H7 (cell line): ENCODE results near the gene CD300LF. TPM values are rescaled to one million over a fixed set of nuclear protein-coding genes. Genes with fewer than 3 reads are reported as not detected.

Source experiments
- DNase-seq: peaks from one replicate; pipeline ENCODE4 v3.0.0; 2012
- H3K27me3 ChIP-seq: 2 replicates; pipeline ENCODE4 v1.6.0; 2011; ENCODE audit warnings: mild to moderate bottlenecking, low read length; ENCODE audit not compliant: control insufficient read depth, insufficient read depth
- H3K36me3 ChIP-seq: replicated peaks from 2 replicates; pipeline ENCODE4 v1.5.1; 2011; ENCODE audit warnings: low read length; ENCODE audit not compliant: control insufficient read depth, insufficient read depth
- H3K4me3 ChIP-seq: 2 replicates; pipeline ENCODE4 v1.5.1; 2011; ENCODE audit warnings: low read depth, mild to moderate bottlenecking, control low read depth, low read length, moderate library complexity; ENCODE audit not compliant: insufficient read depth
- total RNA-seq: library from RNA; depleted of rRNA; stranded (reverse); fragments of >200 nt; shearing (Covaris generic); gene quantifications from 2 replicates; pipeline ENCODE4 v1.2.3, GENCODE V29; 2014

The CD300LF gene
- total RNA-seq, 1 experiment from 2014 or later = not detected

- peaks cover 2% of the 10 kb centered on the region for H3K27me3 ChIP-seq
- no peak overlapping the region for H3K4me3 ChIP-seq
- H3K36me3 ChIP-seq = no peaks in the 10 kb centered on the region
- DNase-seq = no peak
These were observed 34.9 kb downstream of the CD300LF start for GRCh38 chr17:74677558-74678466.

- DNase-seq = peak; percentile 94
- peaks cover 40% of the 10 kb centered on the region for H3K27me3 ChIP-seq
These were observed 41.5 kb downstream of the CD300LF start for GRCh38 chr17:74671031-74671771.

GRCh38 chr17:74670329-74670728, 42.4 kb downstream of the CD300LF start:
- Histone ChIP-seq H3K4me3 (no peak overlapping the region), H3K27me3 (peaks cover 40% of the 10 kb centered on the region), H3K36me3 (no peaks in the 10 kb centered on the region)
- no peak for DNase-seq

More at GRCh38 chr17:74671031-74671771, 41.5 kb downstream of the CD300LF start:
- Histone ChIP-seq H3K36me3 (no peaks in the 10 kb centered on the region), H3K4me3 (no peak overlapping the region)

- no peak overlapping the region for H3K4me3 ChIP-seq
- DNase-seq = no peak
- peaks cover 8% of the 10 kb centered on the region for H3K27me3 ChIP-seq
- no peaks in the 10 kb centered on the region for H3K36me3 ChIP-seq
These were observed 49.2 kb downstream of the CD300LF start for GRCh38 chr17:74663561-74663960.

- DNase-seq = no peak
- peaks cover under 1% of the 10 kb centered on the region; the same call in 1 of the 2 replicates for H3K27me3 ChIP-seq
- no peak overlapping the region for H3K4me3 ChIP-seq
- no peaks in the 10 kb centered on the region for H3K36me3 ChIP-seq
These were observed 52.8 kb downstream of the CD300LF start for GRCh38 chr17:74659889-74660288.

- H3K36me3 ChIP-seq = no peaks in the 10 kb centered on the region
- H3K27me3 ChIP-seq = no peaks in the 10 kb centered on the region; the same call in 1 of the 2 replicates
These were observed 54.1 kb downstream of the CD300LF start for GRCh38 chr17:74658620-74659019.

GRCh38 chr17:74654742-74655141, 58.0 kb downstream of the CD300LF start:
- peaks cover 4% of the 10 kb centered on the region; the same call in 1 of the 2 replicates for H3K27me3 ChIP-seq
- no peak for DNase-seq
- H3K36me3 ChIP-seq = no peaks in the 10 kb centered on the region
- no peak overlapping the region for H3K4me3 ChIP-seq

More at GRCh38 chr17:74658620-74659019, 54.1 kb downstream of the CD300LF start:
- no peak for DNase-seq
- no peak overlapping the region for H3K4me3 ChIP-seq

- Histone ChIP-seq H3K27me3 (peaks cover 4% of the 10 kb centered on the region; the same call in 1 of the 2 replicates), H3K36me3 (no peaks in the 10 kb centered on the region), H3K4me3 (no peak overlapping the region)
- DNase-seq = no peak
These were observed 60.7 kb downstream of the CD300LF start for GRCh38 chr17:74652020-74652419.

- DNase-seq = no peak
- H3K27me3 ChIP-seq = peaks cover 4% of the 10 kb centered on the region; the same call in 1 of the 2 replicates
- no peaks in the 10 kb centered on the region for H3K36me3 ChIP-seq
- H3K4me3 ChIP-seq = no peak overlapping the region
These were observed 62.8 kb downstream of the CD300LF start for GRCh38 chr17:74649909-74650308.

GRCh38 chr17:74647871-74648672, 64.7 kb downstream of the CD300LF start:
- H3K36me3 ChIP-seq = no peaks in the 10 kb centered on the region
- H3K4me3 ChIP-seq = no peak overlapping the region
- DNase-seq = no peak
- peaks cover 3% of the 10 kb centered on the region; the same call in 1 of the 2 replicates for H3K27me3 ChIP-seq

GRCh38 chr17:74646231-74646630, 66.5 kb downstream of the CD300LF start:
- H3K36me3 ChIP-seq = no peaks in the 10 kb centered on the region
- DNase-seq = peak; percentile 62
- H3K27me3 ChIP-seq = no peaks in the 10 kb centered on the region
- H3K4me3 ChIP-seq = no peak overlapping the region

GRCh38 chr17:74645010-74645409, 67.7 kb downstream of the CD300LF start:
- Histone ChIP-seq H3K36me3 (no peaks in the 10 kb centered on the region), H3K4me3 (no peak overlapping the region), H3K27me3 (no peaks in the 10 kb centered on the region)
- DNase-seq = no peak

- H3K4me3 ChIP-seq = no peak overlapping the region
- no peak for DNase-seq
- no peaks in the 10 kb centered on the region for H3K36me3 ChIP-seq
- no peaks in the 10 kb centered on the region for H3K27me3 ChIP-seq
These were observed 68.3 kb downstream of the CD300LF start for GRCh38 chr17:74644419-74644818.
